Motor neuron (in vitro differentiated cells): ENCODE data around the gene SLC35G6. TPM values are rescaled to one million over a fixed set of nuclear protein-coding genes. Genes with fewer than 3 reads are reported as not detected.

ENCODE experiments used
- ATAC-seq, 8 experiments: fragments of 200-7000 bp; cut with Tn5 transposase; replicated peaks in 6 of 8; 2 replicates each; pipeline ENCODE4 v1.8.0; 2021; ENCODE audit warnings: mild to moderate bottlenecking in 8 of 8, moderate library complexity in 8 of 8
- H3K27ac ChIP-seq, 2 donors: fragments of 250-450 bp; sonication (Bioruptor Pico); 2 replicates each; pipeline ENCODE4 v1.9.0; 2021; ENCODE audit warnings: antibody characterized with exemption in 2 of 2, mild to moderate bottlenecking in 2 of 2, moderate library complexity in 1 of 2
- H3K4me1 ChIP-seq, 2 donors: fragments of 250-450 bp; sonication (Bioruptor Pico); replicated peaks in 1 of 2; 2 replicates each; pipeline ENCODE4 v1.6.1; 2021; ENCODE audit warnings: antibody characterized with exemption in 2 of 2, mild to moderate bottlenecking in 2 of 2, moderate library complexity in 1 of 2
- H3K4me3 ChIP-seq, 5 donors: fragments of 250-450 bp; sonication (Bioruptor Pico); 2 replicates each; pipeline ENCODE4 v1.9.0; 2021; ENCODE audit warnings: antibody characterized with exemption in 5 of 5, mild to moderate bottlenecking in 5 of 5, moderate library complexity in 4 of 5
- WGBS, 10 experiments: fragments of 450-650 bp; shearing (Covaris generic); methylation state at CpG; one replicate each; pipeline ENCODE4 v1.0.0; 2022; 5-methylcytosine and 5-hydroxymethylcytosine counted together
- in situ Hi-C, 9 experiments: fragments of 400-800 bp; cut with MboI; loops; one replicate each; pipeline ENCODE4 v1.15.0; 2021; ENCODE audit warnings: low sequenced_read_pairs in 9 of 9, low pct_unique_long_range_greater_than_20kb in 2 of 9; ENCODE audit not compliant: unreplicated experiment in 9 of 9
- total RNA-seq, 8 experiments: library from RNA; unstranded; fragments of 300-600 nt; gene quantifications; 2 replicates each; pipeline versions ENCODE4 v1.2.3 to v1.2.4, GENCODE V29; 2022

Gene SLC35G6
- total RNA-seq, 8 experiments from 2014 or later, result 0.49 to 1.9 (median 0.86) TPM

DNA sequence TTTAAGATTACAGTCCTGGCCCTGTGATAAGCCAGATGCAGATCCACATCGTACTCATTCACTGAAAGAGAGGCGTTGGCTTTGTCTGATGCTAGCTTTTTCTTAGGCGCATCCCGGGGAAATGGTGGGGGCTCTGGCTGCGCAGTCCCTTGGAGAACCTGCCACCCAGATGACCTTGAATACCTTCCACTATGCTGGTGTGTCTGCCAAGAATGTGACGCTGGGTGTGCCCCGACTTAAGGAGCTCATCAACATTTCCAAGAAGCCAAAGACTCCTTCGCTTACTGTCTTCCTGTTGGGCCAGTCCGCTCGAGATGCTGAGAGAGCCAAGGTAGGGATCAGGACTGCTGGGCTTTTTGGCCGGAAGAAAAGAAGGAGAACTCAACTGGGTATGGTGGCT is 26.9 kb downstream of the SLC35G6 start:
- Histone ChIP-seq H3K27ac (no peak overlapping the region), H3K4me3 (no peak overlapping the region), H3K4me1 (no peaks in the 10 kb centered on the region)
- in situ Hi-C loops, result no loop called here
- 92 to 100% (median 95%) methylated on average over 2 to 10 of the region's 11 CpGs; no CpG with 5 or more reads in 3 of the 10 experiments for WGBS, 10 experiments
- ATAC-seq, result peak in 1 of 8 experiments; percentile 30

- Histone ChIP-seq H3K27ac (no peak overlapping the region), H3K4me1 (no peaks in the 10 kb centered on the region), H3K4me3 (no peak overlapping the region)
- ATAC-seq, result no peak
- in situ Hi-C loops, result no loop called here
- 33 to 100% (median 88%) methylated on average over 1 to 4 of the region's 9 CpGs; no CpG with 5 or more reads in 4 of the 10 experiments for WGBS, 10 experiments
Observed at GRCh38 chr17:7508846-7509245, 27.6 kb downstream of the SLC35G6 start.

DNA sequence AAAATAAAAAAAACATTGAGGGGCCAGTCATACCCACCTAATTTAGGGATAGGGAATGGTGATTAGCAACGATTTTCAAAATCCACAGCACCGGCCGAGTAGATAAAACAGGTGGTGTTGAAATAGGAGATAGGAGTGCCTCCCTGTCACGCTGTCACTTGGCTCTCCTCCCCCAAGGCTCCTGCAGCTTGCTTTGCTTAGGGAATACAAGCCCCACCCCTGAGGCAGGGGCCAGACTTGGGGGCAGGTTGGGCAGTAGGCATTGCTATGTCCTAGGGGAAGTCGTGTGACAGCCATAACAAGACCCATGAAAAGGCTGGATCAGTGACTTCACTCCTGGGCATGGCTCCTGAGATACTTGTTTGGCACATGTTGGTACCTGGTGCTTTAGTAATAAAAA is 28.7 kb downstream of the SLC35G6 start:
- H3K4me1 ChIP-seq, result no peaks in the 10 kb centered on the region
- H3K4me3 ChIP-seq, result no peak overlapping the region
- ATAC-seq, result peak in 2 of 8 experiments; percentile 3 to 10
- H3K27ac ChIP-seq, result no peak overlapping the region
- WGBS, 10 experiments, result 40 to 91% (median 80%) methylated on average over 1 to 5 of the region's 5 CpGs; no CpG with 5 or more reads in 3 of the 10 experiments
- in situ Hi-C loops, result no loop called here

DNA sequence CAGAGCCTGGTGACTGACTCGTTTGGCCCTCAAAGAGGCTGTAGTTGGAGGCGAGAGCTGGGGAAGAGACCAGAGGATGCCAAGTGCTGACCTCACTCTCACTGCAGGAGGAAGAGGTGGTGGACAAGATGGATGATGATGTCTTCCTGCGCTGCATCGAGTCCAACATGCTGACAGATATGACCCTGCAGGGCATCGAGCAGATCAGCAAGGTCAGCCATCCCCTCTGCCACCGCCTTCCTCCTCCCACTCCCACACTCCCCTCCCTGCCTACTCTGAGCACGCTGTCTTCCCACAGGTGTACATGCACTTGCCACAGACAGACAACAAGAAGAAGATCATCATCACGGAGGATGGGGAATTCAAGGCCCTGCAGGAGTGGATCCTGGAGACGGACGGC is 29.9 kb downstream of the SLC35G6 start:
- in situ Hi-C loops, result no loop called here
- peak in 4 of 8 experiments; percentile 7 to 16 (median 13) for ATAC-seq
- no peak overlapping the region for H3K27ac ChIP-seq
- H3K4me3 ChIP-seq, result no peak overlapping the region
- no peaks in the 10 kb centered on the region for H3K4me1 ChIP-seq
- WGBS, 10 experiments, result 84 to 100% (median 92%) methylated on average over 2 to 6 of the region's 10 CpGs; no CpG with 5 or more reads in 4 of the 10 experiments

- no peaks in the 10 kb centered on the region for H3K4me1 ChIP-seq
- no peak overlapping the region for H3K4me3 ChIP-seq
- WGBS, 10 experiments, result 80 to 100% (median 93%) methylated on average over 2 to 10 of the region's 15 CpGs; no CpG with 5 or more reads in 6 of the 10 experiments
- no peak overlapping the region for H3K27ac ChIP-seq
- in situ Hi-C loops, result no loop called here
- ATAC-seq, result peak in 3 of 8 experiments; percentile 2 to 23 (median 19)
Observed at GRCh38 chr17:7512105-7512504, 30.9 kb downstream of the SLC35G6 start.

GRCh38 chr17:7512824-7513540 is 31.7 kb downstream of the SLC35G6 start:
- in situ Hi-C loops, result no loop called here
- no peak overlapping the region for H3K4me3 ChIP-seq
- WGBS, 10 experiments, result 93 to 100% (median 97%) methylated on average over 1 to 11 of the region's 20 CpGs; no CpG with 5 or more reads in 3 of the 10 experiments
- no peak overlapping the region for H3K27ac ChIP-seq
- ATAC-seq, result peak in 3 of 8 experiments; percentile 4 to 13 (median 11)
- H3K4me1 ChIP-seq, result no peaks in the 10 kb centered on the region

- H3K4me3 ChIP-seq, result no peak overlapping the region
- peak in 3 of 8 experiments; percentile 7 to 64 (median 32) for ATAC-seq
- no peaks in the 10 kb centered on the region for H3K4me1 ChIP-seq
- WGBS, 10 experiments, result 73 to 80% (median 73%) methylated on average over 1 to 2 of the region's 17 CpGs; no CpG with 5 or more reads in 7 of the 10 experiments
- in situ Hi-C loops, result no loop called here
- H3K27ac ChIP-seq, result no peak overlapping the region
Observed at GRCh38 chr17:7513850-7514419, 32.7 kb downstream of the SLC35G6 start.

GRCh38 chr17:7515911-7516610 is 34.8 kb downstream of the SLC35G6 start:
- no peak overlapping the region for H3K4me3 ChIP-seq
- in situ Hi-C loops, result no loop called here
- WGBS, 10 experiments, result 86 to 100% (median 91%) methylated on average over 1 to 12 of the region's 13 CpGs
- no peaks in the 10 kb centered on the region for H3K4me1 ChIP-seq
- H3K27ac ChIP-seq, result no peak overlapping the region
- no peak for ATAC-seq

GRCh38 chr17:7523033-7523432 is 41.8 kb downstream of the SLC35G6 start:
- in situ Hi-C loops, result no loop called here
- H3K4me3 ChIP-seq, result no peak overlapping the region
- WGBS, 10 experiments, result 53 to 100% (median 68%) methylated on average over 2 to 8 of the region's 10 CpGs; no CpG with 5 or more reads in 2 of the 10 experiments

GRCh38 chr17:7528842-7529241 is 47.6 kb downstream of the SLC35G6 start:
- Histone ChIP-seq H3K27ac (no peak overlapping the region), H3K4me3 (no peak overlapping the region), H3K4me1 (no peaks in the 10 kb centered on the region)
- ATAC-seq, result no peak
- in situ Hi-C loops, result no loop called here

More at GRCh38 chr17:7523033-7523432, 41.8 kb downstream of the SLC35G6 start:
- no peak overlapping the region for H3K27ac ChIP-seq
- no peaks in the 10 kb centered on the region for H3K4me1 ChIP-seq
- peak in 3 of 8 experiments; percentile 47 to 71 (median 52) for ATAC-seq

- in situ Hi-C loops, result no loop called here
- no peak for ATAC-seq
- Histone ChIP-seq H3K4me1 (no peaks in the 10 kb centered on the region), H3K27ac (no peak overlapping the region), H3K4me3 (no peak overlapping the region)
- WGBS, 10 experiments, result 30 to 100% (median 90%) methylated on average over 1 to 6 of the region's 6 CpGs; no CpG with 5 or more reads in 1 of the 10 experiments
Observed at GRCh38 chr17:7530023-7530900, 49.0 kb downstream of the SLC35G6 start.
